CD4-positive, alpha-beta T cell treated with Interleukin-6 at 100 ng/mL for 8 hours (primary cell): ENCODE results near the gene MARCHF10.
"Not testable (repeated sequence)": the region's sequence is repeated elsewhere in the genome, so short reads cannot be mapped to it uniquely, and the experiment has no call there.

Experiments used
- DNase-seq: peaks from one replicate; pipeline ENCODE4 v3.0.0-alpha.2; 2020; ENCODE audit warnings: mixed read lengths, low spot score

MARCHF10 gene, protein sequence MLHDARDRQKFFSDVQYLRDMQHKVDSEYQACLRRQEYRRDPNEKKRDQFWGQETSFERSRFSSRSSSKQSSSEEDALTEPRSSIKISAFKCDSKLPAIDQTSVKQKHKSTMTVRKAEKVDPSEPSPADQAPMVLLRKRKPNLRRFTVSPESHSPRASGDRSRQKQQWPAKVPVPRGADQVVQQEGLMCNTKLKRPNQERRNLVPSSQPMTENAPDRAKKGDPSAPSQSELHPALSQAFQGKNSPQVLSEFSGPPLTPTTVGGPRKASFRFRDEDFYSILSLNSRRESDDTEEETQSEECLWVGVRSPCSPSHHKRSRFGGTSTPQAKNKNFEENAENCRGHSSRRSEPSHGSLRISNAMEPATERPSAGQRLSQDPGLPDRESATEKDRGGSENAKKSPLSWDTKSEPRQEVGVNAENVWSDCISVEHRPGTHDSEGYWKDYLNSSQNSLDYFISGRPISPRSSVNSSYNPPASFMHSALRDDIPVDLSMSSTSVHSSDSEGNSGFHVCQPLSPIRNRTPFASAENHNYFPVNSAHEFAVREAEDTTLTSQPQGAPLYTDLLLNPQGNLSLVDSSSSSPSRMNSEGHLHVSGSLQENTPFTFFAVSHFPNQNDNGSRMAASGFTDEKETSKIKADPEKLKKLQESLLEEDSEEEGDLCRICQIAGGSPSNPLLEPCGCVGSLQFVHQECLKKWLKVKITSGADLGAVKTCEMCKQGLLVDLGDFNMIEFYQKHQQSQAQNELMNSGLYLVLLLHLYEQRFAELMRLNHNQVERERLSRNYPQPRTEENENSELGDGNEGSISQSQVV

DNA sequence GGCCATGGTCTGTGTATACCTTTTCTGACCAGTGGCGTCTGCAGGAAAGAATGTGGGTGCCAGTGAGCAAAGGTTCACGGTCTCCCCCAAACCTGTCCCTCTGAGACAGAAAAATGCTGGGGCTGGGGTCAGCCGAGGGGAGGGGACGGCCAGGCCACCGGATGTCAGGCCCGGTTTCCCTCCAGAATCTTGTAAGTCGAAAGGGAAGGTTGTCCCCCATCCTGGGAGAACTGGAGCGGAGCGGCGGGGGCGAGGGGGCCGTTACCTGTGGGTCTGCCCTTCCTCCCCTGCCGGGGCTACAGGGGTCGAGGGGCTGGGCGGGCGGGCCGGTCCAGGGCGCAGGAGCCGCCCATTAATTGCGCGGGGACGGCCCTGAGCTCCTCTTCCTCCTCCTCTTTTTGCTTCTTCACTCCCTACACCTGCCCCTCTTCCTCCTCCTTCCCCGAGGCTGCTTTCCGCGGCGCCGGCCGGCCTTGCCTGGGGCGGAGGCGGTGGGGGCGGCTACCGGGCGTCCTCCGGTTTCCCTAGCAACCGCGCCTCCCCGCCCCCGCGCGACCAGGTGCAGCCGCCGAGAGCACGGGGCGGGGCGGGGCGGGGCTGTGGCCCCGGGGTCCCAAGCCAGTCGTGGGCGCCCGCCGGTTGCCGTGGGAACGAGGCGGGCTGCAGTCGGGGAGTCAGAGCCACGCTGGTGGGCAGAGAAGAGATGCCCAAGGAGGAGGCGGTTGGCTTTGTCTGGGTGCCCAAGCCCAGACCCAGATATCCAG, at the start of gene MARCHF10:
Gene MARCHF10, minus strand, starts transcription at position 503 of the 764 bp plus-strand sequence. CDS start 6,579 bp downstream, outside the sequence.
- DNase-seq: no peak

GRCh38 chr17:62857526-62857925, 49.4 kb upstream of the MARCHF10 start:
- no peak for DNase-seq

- no peak for DNase-seq
These were observed 48.5 kb upstream of the MARCHF10 start for GRCh38 chr17:62856594-62856993.

GRCh38 chr17:62855156-62855555, 47.0 kb upstream of the MARCHF10 start:
- no peak for DNase-seq

DNA sequence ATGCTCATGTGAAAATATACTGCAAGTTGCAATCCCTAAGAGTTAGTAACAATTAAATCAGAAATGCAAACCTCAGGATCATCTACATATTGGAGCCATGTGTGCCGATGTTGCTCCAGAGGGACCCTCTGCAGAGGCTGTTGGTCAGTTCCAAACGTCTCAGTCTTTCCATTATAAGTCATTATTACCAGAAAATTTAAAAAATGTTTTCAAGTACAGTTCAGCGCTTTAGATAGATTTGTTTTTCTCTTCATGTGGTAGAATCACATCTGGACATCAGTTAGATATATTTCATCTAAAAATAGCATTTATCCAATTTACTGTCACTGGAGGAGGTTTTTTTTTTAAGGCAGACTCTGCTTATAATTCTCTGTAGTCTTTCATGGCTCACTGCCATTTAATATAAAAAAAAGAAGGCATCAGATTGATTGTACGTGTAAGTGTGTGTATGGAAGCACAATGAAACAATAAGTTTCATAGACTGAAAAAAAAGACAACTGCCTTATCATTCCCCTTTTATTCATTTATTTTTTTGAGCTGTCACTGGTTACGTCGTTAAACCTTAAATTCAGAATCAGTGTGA, 46.1 kb upstream of the MARCHF10 start:
- DNase-seq: no peak

DNA sequence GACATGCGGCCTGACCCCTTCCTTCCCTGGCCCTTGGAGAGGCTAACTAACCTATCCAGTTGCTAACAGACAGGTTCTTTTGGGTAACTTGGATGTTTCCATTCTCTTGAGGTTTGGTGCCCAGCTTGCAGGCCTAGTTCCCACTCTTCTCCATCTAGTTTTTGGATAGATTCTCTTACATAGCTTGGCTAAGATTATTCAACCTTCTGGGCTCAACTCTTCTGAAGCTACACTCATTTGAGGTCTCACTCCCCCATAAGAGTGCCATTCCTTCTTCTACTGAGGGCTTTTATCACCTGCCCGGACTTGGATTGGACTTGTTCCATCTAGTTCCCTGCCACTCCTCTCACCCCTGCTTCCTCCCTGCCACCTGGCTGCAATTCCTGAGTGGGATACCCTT, 44.1 kb upstream of the MARCHF10 start:
- DNase-seq: no peak

- not testable (repeated sequence) for DNase-seq
These were observed 41.7 kb upstream of the MARCHF10 start for GRCh38 chr17:62849591-62850415.

DNA sequence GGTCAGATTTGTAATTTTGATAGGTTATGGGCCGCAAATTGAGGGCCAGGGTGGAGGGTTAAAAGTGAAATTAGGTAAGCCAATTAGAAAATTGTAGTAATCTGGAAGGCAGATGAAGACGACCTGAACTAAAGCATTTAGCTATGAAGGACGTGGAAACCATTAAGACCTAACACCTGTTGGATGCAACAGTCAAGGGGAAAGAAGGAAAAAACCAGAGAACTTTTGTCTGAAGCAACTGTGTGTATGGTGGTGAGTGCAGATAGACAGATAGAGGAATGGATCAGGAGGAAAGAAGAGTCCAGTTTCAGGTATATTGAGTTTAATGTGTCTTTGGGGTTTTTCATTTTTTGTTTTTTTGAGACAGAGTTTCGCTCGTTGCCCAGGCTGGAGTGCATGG, 40.2 kb upstream of the MARCHF10 start:
- DNase-seq: no peak

DNA sequence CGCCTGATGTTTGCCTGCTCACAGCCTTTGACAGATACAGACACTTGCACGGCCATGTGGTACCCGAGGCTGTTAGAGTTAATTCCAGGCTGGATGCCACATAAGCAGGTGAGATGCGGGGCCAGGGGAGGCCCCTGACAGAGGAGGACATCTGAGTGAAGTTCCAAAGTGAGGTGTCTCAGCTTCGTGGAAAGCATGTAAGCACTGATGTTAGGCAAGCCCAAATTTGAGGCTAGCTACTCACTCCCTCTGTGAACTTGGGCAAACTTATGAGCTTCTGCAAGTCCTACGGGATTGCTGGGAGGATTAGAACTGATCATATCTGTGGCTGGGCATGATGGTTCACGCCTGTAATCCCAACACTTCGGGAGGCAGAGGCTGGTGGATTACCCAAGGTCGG, 39.3 kb upstream of the MARCHF10 start:
- DNase-seq: no peak

- DNase-seq: no peak
These were observed 32.8 kb upstream of the MARCHF10 start for GRCh38 chr17:62840871-62841270.

DNA sequence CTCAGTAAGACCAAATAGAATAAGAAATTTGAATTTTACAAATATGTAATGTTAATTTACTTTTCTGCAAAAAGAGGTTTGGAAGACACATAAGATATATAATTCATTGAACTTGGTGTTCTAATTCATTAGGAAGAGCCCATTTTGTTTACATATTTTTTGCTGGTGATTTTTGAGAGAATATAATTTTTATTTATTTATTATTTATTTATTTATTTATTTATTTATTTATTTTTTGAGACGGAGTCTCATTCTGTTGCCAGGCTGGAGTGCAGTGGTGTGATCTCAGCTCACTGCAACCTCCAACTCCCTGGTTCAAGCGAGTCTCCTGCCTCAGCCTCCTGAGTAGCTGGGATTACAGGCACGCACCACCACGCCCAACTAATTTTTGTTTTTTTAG, 25.7 kb upstream of the MARCHF10 start:
- not testable (repeated sequence) for DNase-seq

GRCh38 chr17:62832405-62832804, 24.3 kb upstream of the MARCHF10 start:
- DNase-seq: no peak

DNA sequence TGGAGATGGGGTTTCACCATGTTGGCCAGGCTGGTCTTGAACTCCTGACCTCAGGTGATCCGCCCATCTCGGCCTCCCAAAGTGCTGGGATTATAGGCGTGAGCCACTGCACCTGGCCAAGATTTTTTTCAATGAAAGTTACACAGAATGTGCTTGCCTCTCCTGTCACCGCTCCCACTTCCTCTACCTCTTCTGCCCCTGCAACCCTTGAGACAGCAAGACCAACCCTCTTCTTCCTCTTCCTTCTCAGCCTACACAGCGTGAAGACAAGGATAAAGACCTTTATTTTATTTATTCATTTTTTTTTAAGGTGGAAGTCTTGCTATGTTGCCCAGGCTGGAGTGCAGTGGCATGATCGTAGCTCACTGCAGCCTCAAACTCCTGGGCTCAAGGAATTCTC, 23.0 kb upstream of the MARCHF10 start:
- DNase-seq: not testable (repeated sequence)

- no peak for DNase-seq
These were observed 19.8 kb upstream of the MARCHF10 start for GRCh38 chr17:62827746-62828485.

DNA sequence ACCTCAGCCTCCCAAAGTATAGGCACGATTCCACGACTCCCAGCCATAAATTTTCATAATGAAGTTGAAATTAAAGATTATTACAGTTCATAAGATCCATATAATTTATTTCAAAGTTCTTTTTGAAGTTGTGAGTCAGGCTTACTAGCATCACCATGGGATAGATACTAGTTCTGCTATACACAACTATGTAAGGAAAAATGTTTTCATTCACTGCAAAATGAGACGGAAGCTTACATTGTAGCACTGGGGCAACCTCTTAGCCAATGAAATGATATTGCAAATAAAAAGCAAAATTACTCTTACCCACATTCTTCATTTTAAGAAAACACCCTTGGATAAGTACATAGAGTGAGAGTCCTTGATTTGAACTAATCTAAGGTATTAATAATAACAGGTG, 18.8 kb upstream of the MARCHF10 start:
- no peak for DNase-seq

GRCh38 chr17:62825182-62825581, 17.1 kb upstream of the MARCHF10 start:
- no peak for DNase-seq

- DNase-seq: no peak
These were observed 16.4 kb upstream of the MARCHF10 start for GRCh38 chr17:62824290-62825131.

- DNase-seq: no peak
These were observed 15.2 kb upstream of the MARCHF10 start for GRCh38 chr17:62823111-62823893.
